Measurements from ENCODE around the gene PRPF6. TPM values are rescaled to one million over a fixed set of nuclear protein-coding genes. Genes with fewer than 3 reads are reported as not detected.

Gene PRPF6
- total and polyA plus RNA-seq, 2 of the 13 experiments (the other 11 are each of a cell fraction or from before 2014, with no cell fraction given): 63.7 to 101 TPM

GRCh38 chr20:64080013-64080812, 99.3 kb downstream of the PRPF6 start, which contains the start of gene OPRL1 (continued):
- TF ChIP-seq ZFP91 (CRISPR knock-in tag; IDR thresholded peaks at IDR 0.05; ENCODE audit: borderline replicate concordance): 0 out of 2 replicates have a peak, but pooled peaks have one; percentile 24
- peak; percentile 20 for TF ChIP-seq ZEB1 (IDR thresholded peaks at IDR 0.05; ENCODE audit: insufficient replicate concordance, low read depth)
- 0 out of 2 replicates have a peak, but pooled peaks have one; percentile 51 for TF ChIP-seq NR1H2 (CRISPR knock-in tag; IDR thresholded peaks at IDR 0.05; ENCODE audit: borderline replicate concordance, low read depth)
- TF ChIP-seq ZNF34 (CRISPR knock-in tag; IDR thresholded peaks at IDR 0.05; ENCODE audit: borderline replicate concordance): no peak
- no peak for TF ChIP-seq ZNF672 (CRISPR knock-in tag; IDR thresholded peaks at IDR 0.05)
- TF ChIP-seq ZNF792 (CRISPR knock-in tag; IDR thresholded peaks at IDR 0.05): peak; percentile 7; the same call in 1 of the 2 replicates
- no peak for TF ChIP-seq HMGA1 (CRISPR knock-in tag; conservative IDR thresholded peaks at IDR 0.05)
- no peak for TF ChIP-seq MED8 (CRISPR knock-in tag; IDR thresholded peaks at IDR 0.05; ENCODE audit: insufficient replicate concordance)
- TF ChIP-seq ADNP (CRISPR knock-in tag; IDR thresholded peaks at IDR 0.05): no peak
- 0 out of 2 replicates have a peak, but pooled peaks have one; percentile 12 for TF ChIP-seq ZNF704 (CRISPR knock-in tag; IDR thresholded peaks at IDR 0.05; ENCODE audit: borderline replicate concordance)
- TF ChIP-seq ZBTB40 (IDR thresholded peaks at IDR 0.05): no peak
- TF ChIP-seq ZBTB40 (CRISPR knock-in tag; IDR thresholded peaks at IDR 0.05): 0 out of 2 replicates have a peak, but pooled peaks have one; percentile 34
- peak; percentile 61 for TF ChIP-seq KDM5B (CRISPR knock-in tag; IDR thresholded peaks at IDR 0.05; ENCODE audit: borderline replicate concordance)
- TF ChIP-seq AKAP8 (CRISPR knock-in tag; IDR thresholded peaks at IDR 0.05): no peak
- no peak for TF ChIP-seq ZNF335 (CRISPR knock-in tag; IDR thresholded peaks at IDR 0.05)
- no peak for TF ChIP-seq AGO2 (optimal IDR thresholded peaks at IDR 0.05; ENCODE audit: low read depth, low read length)
- 0 out of 2 replicates have a peak, but pooled peaks have one; percentile 11 for TF ChIP-seq ZNF709 (CRISPR knock-in tag; IDR thresholded peaks at IDR 0.05)

Measured in HepG2 (cell line).